Type B pancreatic cell (in vitro differentiated cells): ENCODE data around the gene KLHL14. TPM values are rescaled to one million over a fixed set of nuclear protein-coding genes. Genes with fewer than 3 reads are reported as not detected.

Source experiments
- DNase-seq: peaks from one replicate; pipeline ENCODE4 v3.0.0; 2021; ENCODE audit warnings: mixed read lengths; ENCODE audit not compliant: unreplicated experiment; ENCODE audit errors: extremely low spot score
- H3K27ac Mint-ChIP-seq: 2 replicates; pipeline ENCODE4 v1.8.0; 2021; ENCODE audit warnings: mild to moderate bottlenecking, mixed read lengths
- H3K27me3 Mint-ChIP-seq: 2 replicates; pipeline ENCODE4 v1.8.0; 2021; ENCODE audit warnings: mixed read lengths
- H3K36me3 Mint-ChIP-seq: 2 replicates; pipeline ENCODE4 v1.8.0; 2021; ENCODE audit warnings: mixed read lengths
- H3K4me1 Mint-ChIP-seq: one replicate; pipeline ENCODE4 v1.8.0; 2021; ENCODE audit warnings: mixed read lengths; ENCODE audit not compliant: unreplicated experiment
- H3K4me3 Mint-ChIP-seq: 2 replicates; pipeline ENCODE4 v1.8.0; 2021; ENCODE audit warnings: mild to moderate bottlenecking, mixed read lengths
- H3K9me3 Mint-ChIP-seq: 2 replicates; pipeline ENCODE4 v1.8.0; 2021; ENCODE audit warnings: mixed read lengths
- total RNA-seq: library from RNA; stranded (reverse); gene quantifications from 2 replicates; pipeline ENCODE4 v1.2.1, GENCODE V29; 2021; ENCODE audit warnings: low replicate concordance
- TF ChIP-seq, protein P1 (sequence below): fragments of 200-600 bp; sonication (generic); conservative IDR thresholded peaks from 2 replicates; pipeline ENCODE4 v1.5.0; 2021; ENCODE audit warnings: antibody characterized with exemption, mild to moderate bottlenecking

KLHL14 gene
- total RNA-seq, 1 donor from 2014 or later = 6.1 TPM

DNA sequence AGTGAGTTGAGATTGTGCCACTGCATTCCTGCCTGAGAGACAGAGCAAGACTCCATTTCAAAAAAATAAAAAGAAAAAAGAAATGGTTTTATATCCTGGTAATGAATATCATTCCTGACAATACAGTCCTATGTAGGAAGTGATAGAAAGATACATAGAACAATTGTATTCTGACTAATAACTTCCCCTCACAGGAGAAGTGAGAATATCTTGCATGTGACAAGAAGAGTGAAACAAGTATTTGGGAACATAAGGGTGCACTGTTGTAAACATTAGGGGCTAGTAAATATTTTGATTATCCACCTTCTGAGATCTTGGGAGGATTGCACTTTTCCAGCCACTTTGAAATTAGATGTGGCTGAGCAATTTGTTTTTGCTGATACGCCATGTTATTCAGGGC, 40.7 kb downstream of the KLHL14 start:
- H3K4me3 Mint-ChIP-seq = no peak overlapping the region
- no peaks in the 10 kb centered on the region for H3K4me1 Mint-ChIP-seq
- peaks cover 3% of the 10 kb centered on the region for H3K36me3 Mint-ChIP-seq
- peaks cover 2% of the 10 kb centered on the region for H3K27me3 Mint-ChIP-seq
- H3K27ac Mint-ChIP-seq = no peak overlapping the region
- H3K9me3 Mint-ChIP-seq = no peaks in the 10 kb centered on the region
- no peak for DNase-seq
- TF ChIP-seq, protein P1, sequence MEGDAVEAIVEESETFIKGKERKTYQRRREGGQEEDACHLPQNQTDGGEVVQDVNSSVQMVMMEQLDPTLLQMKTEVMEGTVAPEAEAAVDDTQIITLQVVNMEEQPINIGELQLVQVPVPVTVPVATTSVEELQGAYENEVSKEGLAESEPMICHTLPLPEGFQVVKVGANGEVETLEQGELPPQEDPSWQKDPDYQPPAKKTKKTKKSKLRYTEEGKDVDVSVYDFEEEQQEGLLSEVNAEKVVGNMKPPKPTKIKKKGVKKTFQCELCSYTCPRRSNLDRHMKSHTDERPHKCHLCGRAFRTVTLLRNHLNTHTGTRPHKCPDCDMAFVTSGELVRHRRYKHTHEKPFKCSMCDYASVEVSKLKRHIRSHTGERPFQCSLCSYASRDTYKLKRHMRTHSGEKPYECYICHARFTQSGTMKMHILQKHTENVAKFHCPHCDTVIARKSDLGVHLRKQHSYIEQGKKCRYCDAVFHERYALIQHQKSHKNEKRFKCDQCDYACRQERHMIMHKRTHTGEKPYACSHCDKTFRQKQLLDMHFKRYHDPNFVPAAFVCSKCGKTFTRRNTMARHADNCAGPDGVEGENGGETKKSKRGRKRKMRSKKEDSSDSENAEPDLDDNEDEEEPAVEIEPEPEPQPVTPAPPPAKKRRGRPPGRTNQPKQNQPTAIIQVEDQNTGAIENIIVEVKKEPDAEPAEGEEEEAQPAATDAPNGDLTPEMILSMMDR = no peak

DNA sequence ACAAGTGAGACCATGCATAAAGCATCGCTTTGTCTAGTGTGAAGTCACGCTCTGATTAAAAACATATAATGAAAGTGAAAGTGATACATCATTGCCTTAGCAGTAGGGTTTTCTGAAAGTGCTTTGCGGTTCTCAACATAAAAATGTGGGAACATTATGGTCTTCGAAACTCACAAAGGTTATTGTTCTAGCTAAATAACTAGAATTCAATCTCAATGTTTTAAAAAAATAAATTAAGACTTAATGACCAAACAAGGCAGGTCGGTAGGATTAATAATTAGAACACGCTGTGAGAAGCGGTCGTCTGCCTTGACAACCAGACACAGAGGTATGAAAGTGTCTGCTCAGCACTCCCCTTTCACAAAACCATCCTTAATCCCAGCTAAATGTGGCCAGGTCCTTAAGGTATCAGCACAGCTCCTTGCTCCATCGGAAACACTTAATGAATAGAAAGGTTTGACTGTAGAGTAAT, 42.2 kb downstream of the KLHL14 start:
- no peaks in the 10 kb centered on the region for H3K9me3 Mint-ChIP-seq
- H3K36me3 Mint-ChIP-seq = peaks cover 3% of the 10 kb centered on the region
- H3K27me3 Mint-ChIP-seq = peaks cover 2% of the 10 kb centered on the region
- H3K27ac Mint-ChIP-seq = peak overlapping the region; percentile 67
- DNase-seq = no peak
- TF ChIP-seq, protein P1 = no peak
- H3K4me1 Mint-ChIP-seq = no peaks in the 10 kb centered on the region
- no peak overlapping the region for H3K4me3 Mint-ChIP-seq

DNA sequence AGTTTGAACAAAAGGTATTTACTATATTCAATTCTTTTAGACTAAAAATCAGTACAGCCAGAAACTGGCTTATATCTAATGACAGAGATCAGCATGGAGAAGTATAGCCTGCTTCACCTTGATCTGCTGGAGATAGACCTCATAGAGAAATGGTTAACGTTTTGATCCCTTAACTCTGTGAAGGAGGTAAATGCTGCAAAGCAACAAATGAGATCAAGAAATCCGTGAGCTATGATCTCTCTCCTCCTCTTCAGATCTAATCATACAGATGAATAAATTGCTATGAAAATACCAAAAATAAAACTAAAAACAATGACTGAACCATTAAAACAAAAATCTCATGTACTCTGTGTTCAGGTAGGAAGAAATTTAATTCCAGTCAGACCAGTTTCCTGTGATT, 42.8 kb downstream of the KLHL14 start:
- Mint-ChIP-seq H3K36me3 (peaks cover 3% of the 10 kb centered on the region), H3K4me3 (no peak overlapping the region), H3K27me3 (peaks cover 2% of the 10 kb centered on the region)

DNA sequence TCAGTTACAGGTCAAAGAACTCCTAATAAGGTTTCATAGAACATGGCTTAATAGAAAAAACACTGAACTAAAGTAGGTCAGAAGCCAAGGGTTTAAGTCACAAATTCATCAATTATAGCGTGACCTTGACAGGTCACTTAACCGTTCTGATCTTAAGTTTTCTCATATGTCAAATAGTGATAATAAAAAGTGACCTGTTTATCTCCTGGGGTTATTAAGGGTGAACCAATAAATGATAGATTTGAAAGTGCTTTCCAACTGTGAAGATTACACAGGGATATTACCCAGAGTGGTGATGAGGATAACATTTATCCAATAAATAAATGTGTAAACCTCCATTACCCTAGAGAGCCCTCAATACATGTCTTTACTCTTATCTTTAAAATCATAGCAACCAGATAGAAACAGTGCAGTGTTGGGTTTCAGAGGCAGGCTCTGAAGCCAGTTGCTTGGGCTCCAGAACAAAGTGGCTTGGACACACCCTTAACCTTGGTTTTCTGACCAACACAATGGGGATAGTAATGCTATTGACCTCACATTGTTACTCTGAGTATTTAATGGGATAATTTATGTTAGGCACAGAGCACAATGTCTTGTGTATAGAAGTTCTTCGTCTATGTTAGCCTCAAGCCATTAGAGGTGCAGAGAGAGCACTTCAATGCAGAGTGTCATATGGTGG, 48.6 kb downstream of the KLHL14 start:
- H3K36me3 Mint-ChIP-seq = no peaks in the 10 kb centered on the region
- H3K9me3 Mint-ChIP-seq = no peaks in the 10 kb centered on the region
- H3K27me3 Mint-ChIP-seq = peaks cover 2% of the 10 kb centered on the region
- H3K4me1 Mint-ChIP-seq = peaks cover 5% of the 10 kb centered on the region
- H3K4me3 Mint-ChIP-seq = no peak overlapping the region
- no peak overlapping the region for H3K27ac Mint-ChIP-seq
- no peak for DNase-seq
- TF ChIP-seq, protein P1 = no peak

More for the DNA sequence above, 42.8 kb downstream of the KLHL14 start:
- Mint-ChIP-seq H3K27ac (peak overlapping the region; percentile 67), H3K9me3 (no peaks in the 10 kb centered on the region), H3K4me1 (no peaks in the 10 kb centered on the region)
- no peak for DNase-seq
- TF ChIP-seq, protein P1 = no peak

DNA sequence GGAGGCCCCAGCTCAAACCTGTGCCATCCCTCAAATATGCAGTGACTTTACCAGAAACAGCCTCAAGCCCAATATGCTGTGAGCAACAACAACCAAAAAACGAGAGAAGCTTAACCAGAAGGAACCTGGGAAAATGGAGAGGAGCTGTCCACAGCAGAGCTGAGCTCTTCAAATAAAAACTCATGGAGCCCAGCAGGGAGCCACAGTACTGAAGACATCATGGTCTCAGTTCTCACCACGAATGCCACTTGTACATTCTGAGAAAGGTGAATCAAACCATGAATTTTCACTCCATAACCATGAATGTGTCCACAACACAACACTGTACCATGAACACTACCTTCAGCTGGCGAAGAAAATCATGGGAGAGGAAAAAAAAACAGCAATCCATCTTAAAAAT, 50.5 kb downstream of the KLHL14 start:
- no peak for DNase-seq
- peaks cover 5% of the 10 kb centered on the region for H3K4me1 Mint-ChIP-seq
- no peak overlapping the region for H3K4me3 Mint-ChIP-seq
- H3K27ac Mint-ChIP-seq = no peak overlapping the region
- TF ChIP-seq, protein P1 = no peak
- no peaks in the 10 kb centered on the region for H3K9me3 Mint-ChIP-seq
- no peaks in the 10 kb centered on the region for H3K36me3 Mint-ChIP-seq
- peaks cover 5% of the 10 kb centered on the region for H3K27me3 Mint-ChIP-seq
